AG09319 (cell line): ENCODE data around the gene TMEM18.

ENCODE experiments used
- DNase-seq: peaks from one replicate; pipeline ENCODE4 v3.0.0-alpha.2; 2010; ENCODE audit warnings: low read depth; ENCODE audit errors: extremely low read depth
- TF ChIP-seq, protein P1 (sequence below): IDR thresholded peaks from 2 replicates; pipeline ENCODE4 v1.5.1; 2011; ENCODE audit warnings: low read depth, mild to moderate bottlenecking, inconsistent platforms, low read length, moderate library complexity

The TMEM18 gene

DNA sequence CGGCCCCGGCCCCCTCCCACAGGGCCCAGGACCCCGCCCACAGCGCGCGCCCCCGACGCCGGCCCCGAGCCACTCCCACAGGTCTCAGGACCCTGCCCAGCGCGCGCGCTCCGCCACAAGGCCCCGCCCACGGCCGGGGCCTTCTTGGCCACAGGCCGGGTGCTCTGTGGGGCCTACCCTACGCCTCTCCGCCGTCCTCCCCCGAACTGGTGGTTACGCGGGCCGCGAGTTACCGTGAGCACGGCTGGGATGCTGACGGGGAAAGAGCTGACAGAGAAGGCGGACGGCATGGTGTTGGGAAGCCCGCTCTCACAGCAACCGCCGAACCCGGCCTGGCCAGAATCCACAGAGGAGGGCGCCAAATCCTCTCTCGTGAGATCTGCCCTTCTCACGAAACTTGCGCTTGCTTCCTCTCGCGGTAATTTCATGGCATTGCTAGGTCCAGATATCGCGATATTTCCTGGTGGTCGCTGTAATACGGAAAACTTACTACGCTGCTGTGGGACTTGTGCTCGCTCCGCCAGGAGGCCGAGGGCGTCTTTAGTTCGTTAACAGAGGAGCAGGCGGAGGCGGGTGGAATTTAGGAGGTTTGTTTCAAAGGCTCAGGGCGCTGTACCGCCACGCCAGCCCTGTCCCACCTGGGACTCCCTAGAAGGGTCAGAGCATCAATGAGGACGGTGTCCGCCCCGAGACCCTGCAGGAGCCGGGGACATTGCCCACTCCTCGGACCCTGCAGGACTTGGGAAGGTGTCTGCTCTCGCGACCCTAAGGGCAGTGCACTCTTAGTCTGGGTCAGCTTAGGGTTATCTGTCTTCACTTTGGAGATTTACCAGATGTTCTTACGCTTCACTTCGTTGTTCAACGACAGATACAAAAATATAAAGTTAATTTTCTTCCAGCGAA, at the start of gene TMEM18:
TSS of gene TMEM18 (minus strand) at position 351 of the 903 bp plus-strand sequence. CDS start at position 290, 61 bp downstream.
- peak; percentile 99 for DNase-seq
- TF ChIP-seq, protein P1, sequence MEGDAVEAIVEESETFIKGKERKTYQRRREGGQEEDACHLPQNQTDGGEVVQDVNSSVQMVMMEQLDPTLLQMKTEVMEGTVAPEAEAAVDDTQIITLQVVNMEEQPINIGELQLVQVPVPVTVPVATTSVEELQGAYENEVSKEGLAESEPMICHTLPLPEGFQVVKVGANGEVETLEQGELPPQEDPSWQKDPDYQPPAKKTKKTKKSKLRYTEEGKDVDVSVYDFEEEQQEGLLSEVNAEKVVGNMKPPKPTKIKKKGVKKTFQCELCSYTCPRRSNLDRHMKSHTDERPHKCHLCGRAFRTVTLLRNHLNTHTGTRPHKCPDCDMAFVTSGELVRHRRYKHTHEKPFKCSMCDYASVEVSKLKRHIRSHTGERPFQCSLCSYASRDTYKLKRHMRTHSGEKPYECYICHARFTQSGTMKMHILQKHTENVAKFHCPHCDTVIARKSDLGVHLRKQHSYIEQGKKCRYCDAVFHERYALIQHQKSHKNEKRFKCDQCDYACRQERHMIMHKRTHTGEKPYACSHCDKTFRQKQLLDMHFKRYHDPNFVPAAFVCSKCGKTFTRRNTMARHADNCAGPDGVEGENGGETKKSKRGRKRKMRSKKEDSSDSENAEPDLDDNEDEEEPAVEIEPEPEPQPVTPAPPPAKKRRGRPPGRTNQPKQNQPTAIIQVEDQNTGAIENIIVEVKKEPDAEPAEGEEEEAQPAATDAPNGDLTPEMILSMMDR, result peak; percentile 24

DNA sequence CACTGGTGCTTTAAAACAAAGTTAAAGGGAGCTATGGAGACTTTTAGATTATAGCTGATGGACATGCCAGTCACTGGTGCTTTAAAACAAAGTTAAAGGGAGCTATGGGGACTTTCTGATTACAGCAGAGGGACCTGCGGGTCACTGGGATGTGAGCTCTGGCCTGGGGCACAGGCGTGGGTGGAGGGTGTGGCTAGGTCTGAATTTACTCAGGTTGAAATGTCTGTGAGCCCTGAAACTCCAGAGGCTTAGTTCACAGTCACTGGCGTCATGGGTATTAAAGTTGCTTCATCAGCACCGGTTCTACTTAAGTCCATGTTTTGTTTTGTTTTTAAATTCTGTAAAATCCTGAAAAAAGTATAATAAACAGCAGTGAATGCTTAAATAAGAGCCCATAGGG, 49.0 kb upstream of the TMEM18 start:
- DNase-seq, result no peak
- TF ChIP-seq, protein P1, result no peak

- TF ChIP-seq, protein P1, result no peak
- no peak for DNase-seq
Observed at GRCh38 chr2:725468-725867, 48.3 kb upstream of the TMEM18 start.

DNA sequence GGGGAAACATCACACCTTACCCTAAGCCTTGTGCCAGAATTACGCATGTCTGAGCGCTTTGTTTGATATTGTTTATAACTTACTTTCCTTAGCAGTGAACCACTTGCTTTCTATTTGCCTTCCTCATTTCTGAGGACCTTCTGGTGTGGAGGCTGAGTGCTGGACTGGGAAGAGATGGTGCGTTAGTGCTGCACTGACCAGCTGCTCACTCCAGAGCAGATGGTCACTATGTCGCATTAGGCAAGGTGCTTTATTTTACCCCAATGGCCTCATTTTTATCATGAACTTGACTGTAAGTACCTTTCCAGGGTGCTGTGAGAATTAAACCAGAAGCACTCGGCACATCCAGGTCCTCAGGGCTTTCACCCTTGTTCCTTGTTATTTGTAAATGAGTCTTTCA, 46.6 kb upstream of the TMEM18 start:
- TF ChIP-seq, protein P1, result no peak
- DNase-seq, result no peak

DNA sequence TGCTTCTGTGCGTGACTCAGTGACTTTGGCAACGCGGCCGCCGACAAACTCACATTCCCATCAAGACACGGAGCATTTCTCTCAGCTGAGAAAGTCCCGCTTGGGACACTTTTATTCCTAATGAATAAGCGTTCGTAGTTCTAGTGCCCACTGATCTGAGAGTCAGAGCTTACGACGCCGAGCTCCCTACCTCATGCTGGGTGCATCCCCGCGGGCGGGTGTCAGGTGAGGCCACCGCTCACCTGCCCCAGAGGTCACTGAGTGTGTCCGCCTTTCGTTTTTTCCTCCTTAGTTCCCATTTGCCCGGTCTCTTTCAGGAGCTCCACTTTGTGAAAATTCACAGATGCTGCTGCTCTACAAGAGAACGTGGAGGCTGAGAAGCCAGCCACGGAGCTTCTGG, 43.6 kb upstream of the TMEM18 start:
- TF ChIP-seq, protein P1, result no peak
- no peak for DNase-seq

DNA sequence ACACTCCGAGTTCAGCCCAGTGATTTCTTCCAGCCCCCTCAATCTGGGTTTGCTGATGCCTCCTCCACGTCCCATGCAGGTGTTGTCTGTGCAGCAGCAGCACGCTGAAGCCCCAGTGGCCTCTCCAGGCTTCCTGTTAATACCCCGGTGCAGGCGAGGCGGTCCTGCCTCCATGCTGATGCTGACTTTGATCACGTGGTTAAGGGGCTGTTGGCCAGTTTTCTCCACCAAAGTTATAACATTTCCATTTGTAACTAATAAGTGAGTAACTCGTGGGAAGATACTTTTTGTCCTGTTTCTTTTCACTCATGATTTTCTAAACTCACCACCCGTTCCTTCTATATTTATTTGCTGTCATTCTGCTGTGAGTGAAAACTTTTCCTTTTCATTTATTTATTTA, 42.5 kb upstream of the TMEM18 start:
- no peak for DNase-seq
- TF ChIP-seq, protein P1, result no peak

- TF ChIP-seq, protein P1, result no peak
Observed at GRCh38 chr2:719191-719590, 42.0 kb upstream of the TMEM18 start.

More at GRCh38 chr2:719191-719590, 42.0 kb upstream of the TMEM18 start:
- no peak for DNase-seq
